ENCODE measurements around the gene MTERF4. TPM values are rescaled to one million over a fixed set of nuclear protein-coding genes. Genes with fewer than 3 reads are reported as not detected.

MTERF4 gene
- polyA plus RNA-seq, 6 donors from 2014 or later = 45.7 to 71.2 (median 58.3) TPM

DNA sequence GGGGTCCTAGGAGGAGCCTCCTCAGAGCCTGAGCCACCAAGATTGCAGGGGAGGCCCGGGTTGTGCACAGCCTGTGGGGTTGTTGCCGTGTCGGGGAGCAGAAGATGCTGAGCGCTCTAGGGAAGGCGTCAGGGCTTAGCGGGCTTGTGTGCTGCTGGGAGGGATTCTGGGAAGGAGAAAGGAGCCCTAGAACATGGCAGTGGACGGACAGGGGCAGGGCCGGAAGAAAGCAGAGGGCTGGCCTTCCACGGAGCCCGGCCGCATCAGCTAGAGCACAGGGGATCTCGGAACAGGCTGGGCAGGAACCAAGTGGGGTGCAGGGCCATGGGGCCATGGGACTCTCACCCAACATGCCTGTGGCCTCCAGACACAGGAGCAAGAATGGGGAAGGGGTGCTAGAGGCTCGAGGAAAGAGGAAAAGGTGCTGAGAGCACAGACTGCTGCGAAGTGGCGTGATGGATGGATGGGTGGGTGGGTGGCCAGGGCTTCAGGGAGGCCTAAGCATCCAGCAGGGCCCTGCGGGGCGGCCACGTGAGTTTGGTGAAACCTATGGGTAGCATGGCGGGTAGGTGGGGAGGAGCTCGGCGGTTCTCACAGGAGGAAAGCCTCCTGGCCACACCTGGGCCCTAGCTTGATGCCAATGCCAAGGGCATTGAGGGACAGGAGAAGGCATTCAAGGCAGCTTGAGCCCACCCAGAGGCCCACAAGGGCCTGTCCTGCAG, 35.8 kb downstream of the MTERF4 start:
- ATAC-seq (ENCODE audit: low read depth in 2 of 2) (no peak), DNase-seq (no peak)
- Mint-ChIP-seq H3K4me3 (peak overlapping the region in 2 of 8 donors; percentile 59 to 63), H3K9me3 (no peaks in the 10 kb centered on the region), H3K36me3 (no peaks in the 10 kb centered on the region), H3K27ac (peak overlapping the region in 1 of 6 donors; percentile 51), H3K4me1 (peaks cover 7 to 17% (median 8%) of the 10 kb centered on the region in 3 donors), H3K27me3 (peaks cover 0 to 12% (median 8%) of the 10 kb centered on the region in 3 donors)

- no peak for ATAC-seq (ENCODE audit: low read depth in 2 of 2)
Measured at GRCh38 chr2:241065355-241065803, 36.7 kb downstream of the MTERF4 start.

DNA sequence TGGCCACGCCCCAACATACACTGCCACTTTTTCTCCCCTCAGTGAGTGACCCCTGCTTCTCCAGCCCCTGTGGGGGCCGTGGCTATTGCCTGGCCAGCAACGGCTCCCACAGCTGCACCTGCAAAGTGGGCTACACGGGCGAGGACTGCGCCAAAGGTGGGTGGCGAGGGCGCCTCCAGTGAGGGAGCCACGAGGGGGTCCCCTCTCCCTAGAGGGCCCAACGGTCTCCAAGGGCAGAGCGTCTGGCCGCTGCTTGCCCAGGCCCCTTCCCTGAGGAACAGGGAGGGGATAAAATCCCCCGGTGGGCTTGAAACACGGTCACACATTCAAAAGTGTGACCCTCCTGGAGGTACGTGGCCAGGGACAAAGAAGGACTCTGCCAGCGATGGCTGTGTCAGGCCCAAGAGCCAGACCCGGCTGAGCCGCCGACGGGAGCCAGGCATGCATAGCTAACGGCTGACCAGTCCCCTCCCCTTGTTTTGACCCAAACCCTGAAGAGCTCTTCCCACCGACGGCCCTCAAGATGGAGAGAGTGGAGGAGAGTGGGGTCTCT, 37.2 kb downstream of the MTERF4 start:
- Mint-ChIP-seq H3K27ac (peak overlapping the region in 2 of 6 donors; percentile 18 to 85), H3K9me3 (no peaks in the 10 kb centered on the region), H3K27me3 (peaks cover 0 to 12% (median 8%) of the 10 kb centered on the region in 3 donors), H3K4me3 (peak overlapping the region in 2 of 8 donors; percentile 25 to 59), H3K4me1 (peaks cover 7 to 12% (median 8%) of the 10 kb centered on the region in 3 donors), H3K36me3 (no peaks in the 10 kb centered on the region)
- ATAC-seq (ENCODE audit: low read depth in 2 of 2) = no peak
- DNase-seq = no peak

More at GRCh38 chr2:241065355-241065803, 36.7 kb downstream of the MTERF4 start:
- no peaks in the 10 kb centered on the region for H3K9me3 Mint-ChIP-seq
- DNase-seq = no peak
- H3K36me3 Mint-ChIP-seq = no peaks in the 10 kb centered on the region
- peak overlapping the region in 3 of 6 donors; percentile 18 to 85 (median 76) for H3K27ac Mint-ChIP-seq
- H3K27me3 Mint-ChIP-seq = peaks cover 0 to 12% (median 8%) of the 10 kb centered on the region in 3 donors
- no peak overlapping the region for H3K4me3 Mint-ChIP-seq
- peaks cover 7 to 12% (median 8%) of the 10 kb centered on the region in 3 donors for H3K4me1 Mint-ChIP-seq

GRCh38 chr2:241064008-241064801, 37.9 kb downstream of the MTERF4 start:
- H3K36me3 Mint-ChIP-seq = no peaks in the 10 kb centered on the region
- H3K9me3 Mint-ChIP-seq = no peaks in the 10 kb centered on the region
- H3K27me3 Mint-ChIP-seq = peaks cover 0 to 12% (median 8%) of the 10 kb centered on the region in 3 donors
- ATAC-seq (ENCODE audit: low read depth in 2 of 2) = peak; percentile 76 to 87
- DNase-seq = peak; percentile 35
- peak overlapping the region in 6 of 8 donors; percentile 53 to 83 (median 60) for H3K4me3 Mint-ChIP-seq
- H3K27ac Mint-ChIP-seq = peak overlapping the region in 5 of 6 donors; percentile 65 to 98 (median 94)
- peaks cover 7 to 12% (median 8%) of the 10 kb centered on the region in 3 donors for H3K4me1 Mint-ChIP-seq

GRCh38 chr2:241063587-241063986, 38.5 kb downstream of the MTERF4 start:
- Mint-ChIP-seq H3K4me1 (peaks cover 7 to 12% (median 8%) of the 10 kb centered on the region in 3 donors), H3K27me3 (peaks cover 0 to 12% (median 8%) of the 10 kb centered on the region in 3 donors), H3K9me3 (no peaks in the 10 kb centered on the region), H3K36me3 (no peaks in the 10 kb centered on the region), H3K4me3 (peak overlapping the region in 5 of 8 donors; percentile 15 to 61 (median 59)), H3K27ac (peak overlapping the region in 3 of 6 donors; percentile 11 to 98 (median 85))
- no peak for DNase-seq
- ATAC-seq (ENCODE audit: low read depth in 2 of 2) = peak; percentile 24 to 29

DNA sequence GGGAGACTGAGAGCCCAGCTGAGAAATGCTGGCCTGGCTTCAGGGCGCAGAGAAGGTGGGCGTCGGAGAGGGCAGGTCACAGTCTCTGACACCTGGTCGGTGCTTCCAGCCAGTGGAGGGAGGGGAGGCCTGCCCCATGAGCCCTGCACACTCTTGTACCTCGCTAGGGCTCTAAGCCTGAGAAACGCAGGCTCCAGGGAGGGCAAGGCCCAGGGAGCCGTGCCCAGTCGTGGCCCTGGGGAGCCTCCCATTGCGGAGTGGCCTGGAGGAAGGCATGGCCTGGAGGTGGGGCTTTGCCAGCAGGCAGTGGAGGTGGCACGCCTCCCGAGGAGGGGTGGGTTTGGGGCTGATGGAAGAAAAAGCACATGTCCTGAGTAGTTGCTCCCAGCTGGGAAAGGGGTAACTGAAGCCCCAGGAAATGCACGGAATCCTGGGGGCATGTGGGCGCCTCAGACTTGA, 39.0 kb downstream of the MTERF4 start:
- Mint-ChIP-seq H3K4me1 (peaks cover 7 to 12% (median 8%) of the 10 kb centered on the region in 3 donors), H3K27ac (no peak overlapping the region), H3K4me3 (peak overlapping the region in 1 of 8 donors; percentile 59), H3K27me3 (peaks cover 0 to 12% (median 8%) of the 10 kb centered on the region in 3 donors), H3K36me3 (no peaks in the 10 kb centered on the region), H3K9me3 (no peaks in the 10 kb centered on the region)
- ATAC-seq (ENCODE audit: low read depth in 2 of 2) (no peak), DNase-seq (no peak)

GRCh38 chr2:241062389-241063092, 39.5 kb downstream of the MTERF4 start:
- no peak for DNase-seq
- Mint-ChIP-seq H3K27me3 (peaks cover 0 to 12% (median 8%) of the 10 kb centered on the region in 3 donors), H3K9me3 (no peaks in the 10 kb centered on the region), H3K27ac (no peak overlapping the region), H3K4me1 (peaks cover 7 to 12% (median 8%) of the 10 kb centered on the region in 3 donors), H3K4me3 (no peak overlapping the region), H3K36me3 (no peaks in the 10 kb centered on the region)
- ATAC-seq (ENCODE audit: low read depth in 2 of 2) = no peak

DNA sequence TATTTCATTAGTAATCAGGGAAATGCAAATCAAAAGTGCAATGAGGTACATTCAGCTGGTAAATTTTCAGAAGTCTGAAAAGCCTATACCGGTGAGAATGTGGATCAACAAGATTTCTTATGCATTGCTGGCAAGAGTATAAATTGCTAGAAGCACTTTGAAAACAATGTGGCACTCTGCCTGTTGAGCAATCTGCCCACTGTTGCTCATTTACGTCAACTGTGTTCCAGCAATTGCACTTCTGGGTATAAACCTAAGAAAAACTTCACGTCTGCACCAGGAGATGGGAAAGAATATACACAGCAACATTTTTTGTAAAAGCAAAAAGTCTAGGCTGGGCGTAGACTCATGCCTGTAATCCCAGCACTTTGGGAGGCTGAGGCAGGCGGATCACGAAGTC, 40.8 kb downstream of the MTERF4 start:
- peaks cover 0 to 12% (median 8%) of the 10 kb centered on the region in 3 donors for H3K27me3 Mint-ChIP-seq

DNA sequence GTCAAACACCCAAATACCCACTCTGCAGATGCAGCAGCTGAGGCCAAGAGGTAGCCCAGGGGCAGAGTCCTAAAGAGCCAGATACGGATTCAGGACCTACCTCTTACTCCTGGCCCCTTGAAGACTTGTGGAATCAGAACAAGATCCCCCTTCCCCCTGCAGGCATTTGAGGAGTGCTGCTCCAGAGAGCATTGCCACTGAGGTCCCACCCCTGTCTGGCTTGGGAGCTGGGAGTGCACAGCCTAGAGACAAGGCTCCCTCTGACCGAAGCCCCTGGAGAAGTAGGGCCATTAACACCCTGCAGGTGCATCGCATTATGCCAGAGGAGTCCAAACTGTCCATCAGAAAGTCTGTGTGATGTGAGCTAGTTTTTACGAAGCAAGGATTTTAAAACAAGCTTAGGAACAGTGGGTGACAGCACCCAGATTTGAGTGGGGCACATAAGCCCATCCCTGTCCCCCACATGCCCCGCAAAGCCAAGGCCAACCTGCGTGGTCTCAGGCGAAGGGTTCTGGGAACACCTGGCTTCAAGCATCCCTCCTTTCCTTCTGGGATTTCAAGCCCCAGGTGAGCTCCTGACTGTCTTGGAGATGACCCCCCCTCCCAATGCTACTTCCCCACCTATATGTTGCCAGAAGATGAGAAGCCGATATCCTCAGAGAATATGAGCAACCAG, 48.4 kb downstream of the MTERF4 start:
- H3K4me1 Mint-ChIP-seq = no peaks in the 10 kb centered on the region
- H3K9me3 Mint-ChIP-seq = no peaks in the 10 kb centered on the region
- no peak overlapping the region for H3K4me3 Mint-ChIP-seq
- no peaks in the 10 kb centered on the region for H3K36me3 Mint-ChIP-seq
- H3K27me3 Mint-ChIP-seq = no peaks in the 10 kb centered on the region
- ATAC-seq (ENCODE audit: low read depth in 2 of 2) (no peak), DNase-seq (no peak)
- peak overlapping the region in 1 of 6 donors; percentile 50 for H3K27ac Mint-ChIP-seq

More for the DNA sequence above, 40.8 kb downstream of the MTERF4 start:
- no peak for ATAC-seq (ENCODE audit: low read depth in 2 of 2)
- Mint-ChIP-seq H3K4me3 (no peak overlapping the region), H3K36me3 (no peaks in the 10 kb centered on the region), H3K4me1 (peaks cover 7 to 11% (median 8%) of the 10 kb centered on the region in 3 donors), H3K27ac (peak overlapping the region in 1 of 6 donors; percentile 68), H3K9me3 (no peaks in the 10 kb centered on the region)
- DNase-seq = no peak

DNA sequence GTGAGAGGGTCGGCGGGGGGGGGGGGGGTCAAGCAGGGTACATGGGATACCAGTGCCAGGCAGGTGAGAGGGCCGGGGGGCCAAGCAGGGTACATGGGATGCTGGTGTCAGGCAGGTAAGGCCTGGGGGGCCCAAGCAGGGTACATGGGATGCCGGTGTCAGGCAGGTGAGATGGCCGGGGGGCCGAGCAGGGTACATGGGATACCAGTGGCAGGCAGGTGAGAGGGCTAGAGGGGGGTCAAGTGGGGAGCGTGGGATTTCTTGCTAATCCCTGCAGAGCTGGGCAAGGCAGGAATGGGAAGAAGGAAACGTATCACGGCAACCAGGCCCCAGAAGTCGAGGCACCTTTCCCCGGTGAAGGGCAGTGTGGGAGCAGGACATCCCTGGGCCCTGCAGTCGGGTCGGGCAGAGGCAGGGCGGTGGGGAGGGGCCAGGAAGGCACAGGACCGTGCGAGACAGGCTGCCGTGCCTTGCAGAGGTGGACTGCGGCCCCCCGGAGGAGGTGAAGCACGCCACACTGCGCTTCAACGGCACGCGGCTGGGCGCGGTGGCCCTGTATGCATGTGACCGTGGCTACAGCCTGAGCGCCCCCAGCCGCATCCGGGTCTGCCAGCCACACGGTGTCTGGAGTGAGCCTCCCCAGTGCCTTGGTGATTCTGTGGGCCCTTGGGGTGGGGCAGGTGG, 49.3 kb downstream of the MTERF4 start:
- Mint-ChIP-seq H3K4me3 (no peak overlapping the region), H3K36me3 (no peaks in the 10 kb centered on the region), H3K27ac (no peak overlapping the region), H3K27me3 (no peaks in the 10 kb centered on the region), H3K9me3 (no peaks in the 10 kb centered on the region), H3K4me1 (no peaks in the 10 kb centered on the region)
- DNase-seq (no peak), ATAC-seq (ENCODE audit: low read depth in 2 of 2) (no peak)

GRCh38 chr2:241051578-241052487, 50.3 kb downstream of the MTERF4 start:
- no peaks in the 10 kb centered on the region for H3K4me1 Mint-ChIP-seq
- peak overlapping the region in 3 of 6 donors; percentile 27 to 83 (median 75) for H3K27ac Mint-ChIP-seq
- H3K4me3 Mint-ChIP-seq = peak overlapping the region in 1 of 8 donors; percentile 47
- DNase-seq = no peak
- H3K9me3 Mint-ChIP-seq = no peaks in the 10 kb centered on the region
- no peak for ATAC-seq (ENCODE audit: low read depth in 2 of 2)
- H3K36me3 Mint-ChIP-seq = no peaks in the 10 kb centered on the region
- H3K27me3 Mint-ChIP-seq = no peaks in the 10 kb centered on the region
